H1 (cell line): ENCODE data around the gene INHA. TPM values are rescaled to one million over a fixed set of nuclear protein-coding genes. Genes with fewer than 3 reads are reported as not detected.

Source experiments
- ASH2L ChIP-seq: fragments of 200-600, 300-600 bp; sonication (generic); IDR thresholded peaks from one replicate; pipeline ENCODE4 v1.7.1; 2017; ENCODE audit warnings: low read length
- ATF3 ChIP-seq: IDR thresholded peaks from 2 replicates; pipeline ENCODE4 v1.6.1; 2011; ENCODE audit warnings: low read depth, mild to moderate bottlenecking, low read length; ENCODE audit not compliant: insufficient read depth
- CBX8 ChIP-seq: fragments of 300-800, 300-1000 bp; sonication (generic); IDR thresholded peaks from 2 replicates; pipeline ENCODE4 v1.7.1; 2016; ENCODE audit warnings: low read depth, low read length, borderline replicate concordance
- CEBPB ChIP-seq: IDR thresholded peaks from 2 replicates; pipeline ENCODE4 v1.6.1; 2012; ENCODE audit warnings: low read depth, low read length
- CHD2 ChIP-seq: IDR thresholded peaks from 2 replicates; pipeline ENCODE4 v1.6.1; 2012; ENCODE audit warnings: low read length, improper control_type of control experiment
- E2F6 ChIP-seq: IDR thresholded peaks from 2 replicates; pipeline ENCODE4 v1.6.1; 2012; ENCODE audit warnings: inconsistent platforms
- EP300 ChIP-seq, 2 experiments: IDR thresholded peaks; 1 replicate in 1 of 2; 2 replicates in 1 of 2; pipeline ENCODE4 v1.6.1; 2011 to 2012; ENCODE audit warnings: low read depth in 2 of 2, low read length in 2 of 2, mild to moderate bottlenecking in 2 of 2, borderline replicate concordance in 1 of 2, inconsistent platforms in 1 of 2, moderate library complexity in 1 of 2
- FOSL1 ChIP-seq: IDR thresholded peaks from 2 replicates; pipeline ENCODE4 v1.6.1; 2011; ENCODE audit warnings: mild to moderate bottlenecking, low read depth, low read length, moderate library complexity; ENCODE audit not compliant: insufficient read depth
- KDM5A ChIP-seq: fragments of 200-600 bp; IDR thresholded peaks from 2 replicates; pipeline ENCODE4 v1.7.1; 2012; ENCODE audit warnings: mild to moderate bottlenecking, low read length, inconsistent platforms, mixed read lengths
- RAD21 ChIP-seq, 2 experiments: IDR thresholded peaks in 1 of 2; conservative IDR thresholded peaks in 1 of 2; 2 replicates each; pipeline ENCODE4 v1.6.1; 2011; ENCODE audit warnings: low read depth in 2 of 2, low read length in 2 of 2, improper control_type of control experiment in 1 of 2, inconsistent platforms in 1 of 2, mild to moderate bottlenecking in 1 of 2, moderate library complexity in 1 of 2
- RFX5 ChIP-seq: IDR thresholded peaks from 2 replicates; pipeline ENCODE4 v1.6.1; 2011; ENCODE audit warnings: low read depth, low read length, improper control_type of control experiment, borderline replicate concordance
- RXRA ChIP-seq: IDR thresholded peaks from 2 replicates; pipeline ENCODE4 v1.6.1; 2011; ENCODE audit warnings: low read depth, mild to moderate bottlenecking, low read length, moderate library complexity; ENCODE audit not compliant: insufficient read depth
- SP2 ChIP-seq: IDR thresholded peaks from 2 replicates; pipeline ENCODE4 v1.6.1; 2012; ENCODE audit warnings: mild to moderate bottlenecking, low read length, inconsistent platforms
- SP4 ChIP-seq: IDR thresholded peaks from 2 replicates; pipeline ENCODE4 v1.6.1; 2012; ENCODE audit warnings: low read length, inconsistent platforms
- SRF ChIP-seq: IDR thresholded peaks from 2 replicates; pipeline ENCODE4 v1.6.1; 2011; ENCODE audit warnings: mild to moderate bottlenecking, low read depth, low read length, moderate library complexity
- SUZ12 ChIP-seq: fragments of 200-600 bp; sonication (generic); IDR thresholded peaks from 2 replicates; pipeline ENCODE4 v1.6.1; 2012; ENCODE audit warnings: mild to moderate bottlenecking, inconsistent platforms, low read length, moderate library complexity, mixed read lengths
- TAF1 ChIP-seq: IDR thresholded peaks from 2 replicates; pipeline ENCODE4 v1.6.1; 2011; ENCODE audit warnings: mild to moderate bottlenecking, low read depth, low read length
- TAF7 ChIP-seq: optimal IDR thresholded peaks from 2 replicates; pipeline ENCODE3; 2011; ENCODE audit warnings: low read depth, mild to moderate bottlenecking, inconsistent platforms, low read length, moderate library complexity, borderline replicate concordance
- USF2 ChIP-seq: IDR thresholded peaks from 2 replicates; pipeline ENCODE4 v1.6.1; 2011; ENCODE audit warnings: low read length, improper control_type of control experiment
- YY1 ChIP-seq: IDR thresholded peaks from 2 replicates; pipeline ENCODE4 v1.6.1; 2011; ENCODE audit warnings: low read depth, mild to moderate bottlenecking, low read length
- ZNF274 ChIP-seq: IDR thresholded peaks from 2 replicates; pipeline ENCODE4 v1.7.0; 2012; ENCODE audit warnings: low read length, borderline replicate concordance; ENCODE audit errors: extremely low read depth
- polyA plus RNA-seq, 7 experiments: library from polyadenylated mRNA; depleted of rRNA in 3 of 7; stranded (reverse) in 5 of 7; unstranded in 2 of 7; fragments of >200 nt in 5 of 7; fragments of 200-250 nt in 2 of 7; gene quantifications; 1 replicate in 5 of 7; 2 replicates in 1 of 7; 4 replicates in 1 of 7; pipeline versions ENCODE4 v1.2.1 to v1.2.3, GENCODE V29; 2011 to 2013; ENCODE audit warnings: missing spikeins in 2 of 7, mixed read lengths in 2 of 7
- total RNA-seq: library from RNA; stranded (reverse); fragmentation: NEBNext Ultra II Directional; extraction: Animal tissue kit (Norgen Biotek cat#: 25700); gene quantifications from 2 replicates; pipeline ENCODE4 v1.2.1, GENCODE V29; 2021

INHA gene
- total and polyA plus RNA-seq, 2 of the 8 experiments (the other 6 are each of a cell fraction or from before 2014, with no cell fraction given), result 0.65 to 2.7 TPM

- TF ChIP-seq SP4, result 0 out of 2 replicates have a peak, but pooled peaks have one; percentile 62
- TF ChIP-seq YY1, result peak; percentile 64
- TF ChIP-seq ZNF274, result no peak
- TF ChIP-seq CEBPB, result no peak
- TF ChIP-seq TAF7, result peak; percentile 88
- no peak for TF ChIP-seq CBX8
- TF ChIP-seq SUZ12, result no peak
- peak; percentile 57 for TF ChIP-seq E2F6
- TF ChIP-seq EP300 (IDR thresholded peaks at IDR 0.05; ENCODE audit: borderline replicate concordance in 1 of 2, low read depth in 2 of 2, low read length in 2 of 2), result no peak
- peak; percentile 18; the same call in 1 of the 2 replicates for TF ChIP-seq ATF3
- TF ChIP-seq RFX5, result no peak
- TF ChIP-seq RXRA, result no peak
- peak; percentile 57 to 61 for TF ChIP-seq RAD21 (IDR thresholded peaks at IDR 0.05 in 1 of 2, conservative IDR thresholded peaks at IDR 0.05 in 1 of 2; ENCODE audit: low read depth in 2 of 2, low read length in 2 of 2)
- 0 out of 2 replicates have a peak, but pooled peaks have one; percentile 45 for TF ChIP-seq SRF
- TF ChIP-seq KDM5A, result no peak
- TF ChIP-seq FOSL1, result 0 out of 2 replicates have a peak, but pooled peaks have one; percentile 0
- TF ChIP-seq SP2, result no peak
- peak; percentile 66 for TF ChIP-seq ASH2L
- no peak for TF ChIP-seq TAF1
- TF ChIP-seq USF2, result no peak
- no peak for TF ChIP-seq CHD2
Measured at GRCh38 chr2:219541611-219542180, 30.4 kb upstream of the INHA start (continued).
